ENCODE results near the gene TBRG4. TPM values are rescaled to one million over a fixed set of nuclear protein-coding genes. Genes with fewer than 3 reads are reported as not detected.

TBRG4 gene
- total and polyA plus RNA-seq, 4 donors: 14.4 to 41.8 (median 38.2) TPM

- ATAC-seq (ENCODE audit: low FRiP score): no peak
- Histone ChIP-seq H3K36me3 (ENCODE audit: control insufficient read depth in 1 of 2, insufficient read depth in 2 of 2, low read length in 1 of 2) (peaks cover 0 to 5% of the 10 kb centered on the region in 2 donors), H3K4me3 (ENCODE audit: low read length in 2 of 2) (no peak overlapping the region), H3K4me1 (ENCODE audit: control insufficient read depth in 1 of 2, insufficient read depth in 2 of 2, low read length in 2 of 2) (no peaks in the 10 kb centered on the region), H3K27me3 (ENCODE audit: control insufficient read depth in 1 of 2, insufficient read depth in 2 of 2, low read length in 1 of 2) (no peaks in the 10 kb centered on the region), H3K9me3 (ENCODE audit: control insufficient read depth, low read length) (no peaks in the 10 kb centered on the region), H3K27ac (ENCODE audit: low read depth in 1 of 2, low read length in 2 of 2) (no peak overlapping the region)
- DNase-seq: peak in 1 of 2 donors; percentile 34
- intact Hi-C loops (cut with DNase I): no loop called here
- WGBS, 2 donors: 66 to 77% methylated on average over 12 of the region's 12 CpGs
Observed at GRCh38 chr7:45065031-45065995, 46.2 kb downstream of the TBRG4 start.

DNA sequence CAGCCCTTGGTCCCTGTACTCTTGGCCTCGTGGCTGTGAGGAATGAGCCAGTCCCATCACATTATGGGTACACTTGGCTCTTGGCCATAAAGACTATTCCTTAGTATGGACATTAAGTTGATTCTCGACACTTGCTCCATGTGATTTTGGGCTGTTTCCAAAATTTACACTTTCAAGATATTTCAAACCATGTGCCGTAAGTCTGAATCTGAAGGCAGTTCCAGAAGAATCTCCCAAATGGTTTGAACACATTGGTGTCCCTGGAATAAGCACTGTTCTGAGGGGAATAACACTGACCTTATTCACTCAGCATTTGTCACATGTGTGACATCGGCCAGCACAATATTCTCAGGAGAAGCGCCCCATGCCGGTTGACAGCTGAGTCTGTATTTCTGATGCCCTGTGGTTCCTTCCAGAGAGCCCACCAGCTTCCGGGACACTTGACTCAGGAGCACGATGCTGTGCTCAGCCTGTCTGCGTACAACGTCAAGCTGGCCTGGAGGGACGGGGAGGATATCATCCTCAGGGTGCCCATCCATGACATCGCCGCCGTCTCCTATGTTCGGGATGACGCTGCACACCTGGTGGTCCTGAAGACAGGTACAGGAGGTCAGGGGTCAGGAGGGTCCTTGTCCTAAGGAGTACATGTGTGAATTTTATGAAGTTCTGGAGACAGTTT lies 47.3 kb downstream of the TBRG4 start:
- Histone ChIP-seq H3K4me1 (ENCODE audit: control insufficient read depth in 1 of 2, insufficient read depth in 2 of 2, low read length in 2 of 2) (no peaks in the 10 kb centered on the region), H3K4me3 (ENCODE audit: low read length in 2 of 2) (no peak overlapping the region), H3K27me3 (ENCODE audit: control insufficient read depth in 1 of 2, insufficient read depth in 2 of 2, low read length in 1 of 2) (no peaks in the 10 kb centered on the region), H3K27ac (ENCODE audit: low read depth in 1 of 2, low read length in 2 of 2) (no peak overlapping the region), H3K36me3 (ENCODE audit: control insufficient read depth in 1 of 2, insufficient read depth in 2 of 2, low read length in 1 of 2) (peaks cover 0 to 5% of the 10 kb centered on the region in 2 donors), H3K9me3 (ENCODE audit: control insufficient read depth, low read length) (no peaks in the 10 kb centered on the region)
- intact Hi-C loops (cut with DNase I): no loop called here
- no peak for ATAC-seq (ENCODE audit: low FRiP score)
- WGBS, 2 donors: 87 to 90% methylated on average over 16 of the region's 16 CpGs
- DNase-seq: peak in 1 of 2 donors; percentile 64

DNA sequence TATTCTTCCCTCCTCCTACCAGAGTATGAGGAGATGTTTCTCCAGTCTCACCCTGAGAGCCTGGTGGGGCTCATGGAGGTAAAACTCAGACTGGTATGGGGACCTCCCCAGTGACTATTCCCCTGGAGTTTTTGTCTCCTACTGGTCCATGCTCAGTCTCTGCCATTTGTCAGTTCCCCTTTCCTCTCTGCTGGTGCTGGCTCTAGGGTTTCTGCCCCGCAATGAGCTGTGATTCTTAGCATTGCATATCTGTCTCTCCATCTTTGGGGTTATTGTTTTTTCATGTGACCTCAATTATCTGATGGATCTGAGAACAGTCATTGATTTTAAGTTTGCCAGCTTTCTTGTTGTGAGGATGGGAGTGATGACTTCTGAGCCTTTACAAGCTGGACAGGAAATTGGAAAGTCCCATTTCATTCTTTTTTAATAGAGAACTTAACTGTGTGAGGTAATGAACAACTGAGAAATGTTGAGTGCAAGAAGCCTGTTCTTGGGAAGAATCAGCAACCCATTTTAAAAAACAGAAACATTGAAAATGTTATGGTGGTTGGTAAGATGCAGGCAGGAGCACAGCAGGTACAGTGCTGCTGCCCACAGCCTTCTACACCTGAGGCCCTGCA lies 49.6 kb downstream of the TBRG4 start:
- peaks cover 0 to 2% of the 10 kb centered on the region in 2 donors for H3K36me3 ChIP-seq (ENCODE audit: control insufficient read depth in 1 of 2, insufficient read depth in 2 of 2, low read length in 1 of 2)
- no peak for ATAC-seq (ENCODE audit: low FRiP score)
- peak in 1 of 2 donors; percentile 20 for DNase-seq

GRCh38 chr7:45061352-45061751 lies 50.1 kb downstream of the TBRG4 start:
- no peaks in the 10 kb centered on the region for H3K9me3 ChIP-seq (ENCODE audit: control insufficient read depth, low read length)
- 97 to 100% methylated on average over 2 of the region's 2 CpGs for WGBS, 2 donors
- no peaks in the 10 kb centered on the region for H3K27me3 ChIP-seq (ENCODE audit: control insufficient read depth in 1 of 2, insufficient read depth in 2 of 2, low read length in 1 of 2)
- no peak overlapping the region for H3K27ac ChIP-seq (ENCODE audit: low read depth in 1 of 2, low read length in 2 of 2)
- H3K36me3 ChIP-seq (ENCODE audit: control insufficient read depth in 1 of 2, insufficient read depth in 2 of 2, low read length in 1 of 2): peaks cover 0 to 2% of the 10 kb centered on the region in 2 donors
- no peaks in the 10 kb centered on the region for H3K4me1 ChIP-seq (ENCODE audit: control insufficient read depth in 1 of 2, insufficient read depth in 2 of 2, low read length in 2 of 2)
- ATAC-seq (ENCODE audit: low FRiP score): no peak
- DNase-seq: peak in 1 of 2 donors; percentile 21
- intact Hi-C loops (cut with DNase I): no loop called here
- no peak overlapping the region for H3K4me3 ChIP-seq (ENCODE audit: low read length in 2 of 2)

More for the DNA sequence above, 49.6 kb downstream of the TBRG4 start:
- Histone ChIP-seq H3K27ac (ENCODE audit: low read depth in 1 of 2, low read length in 2 of 2) (no peak overlapping the region), H3K9me3 (ENCODE audit: control insufficient read depth, low read length) (no peaks in the 10 kb centered on the region), H3K4me3 (ENCODE audit: low read length in 2 of 2) (no peak overlapping the region), H3K27me3 (ENCODE audit: control insufficient read depth in 1 of 2, insufficient read depth in 2 of 2, low read length in 1 of 2) (no peaks in the 10 kb centered on the region), H3K4me1 (ENCODE audit: control insufficient read depth in 1 of 2, insufficient read depth in 2 of 2, low read length in 2 of 2) (no peaks in the 10 kb centered on the region)
- intact Hi-C loops (cut with DNase I): no loop called here
- WGBS, 2 donors: 92 to 96% methylated on average over 1 of the region's 1 CpG

DNA sequence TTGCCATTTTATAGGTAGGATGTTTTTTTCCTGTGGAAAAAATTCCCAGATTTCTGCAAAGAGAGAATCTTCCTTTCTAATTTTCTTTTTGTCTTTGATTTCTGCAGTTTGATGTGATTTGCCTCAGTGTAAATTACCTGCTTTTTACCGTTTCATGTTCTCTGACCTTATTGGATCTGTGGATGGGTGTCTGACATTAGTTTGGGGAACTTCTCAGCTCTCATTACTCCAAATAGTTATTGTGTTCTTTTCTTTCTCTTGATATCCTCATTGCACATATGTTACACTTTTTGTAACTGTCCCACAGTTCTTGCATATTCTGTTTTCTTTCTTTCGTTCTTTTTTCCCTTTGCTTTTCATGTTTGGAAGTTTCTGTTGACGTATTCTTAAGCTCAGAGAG lies 51.2 kb downstream of the TBRG4 start:
- DNase-seq (no peak), ATAC-seq (ENCODE audit: low FRiP score) (no peak)
- no peaks in the 10 kb centered on the region for H3K4me1 ChIP-seq (ENCODE audit: control insufficient read depth in 1 of 2, insufficient read depth in 2 of 2, low read length in 2 of 2)
- H3K27me3 ChIP-seq (ENCODE audit: control insufficient read depth in 1 of 2, insufficient read depth in 2 of 2, low read length in 1 of 2): no peaks in the 10 kb centered on the region
- no peaks in the 10 kb centered on the region for H3K9me3 ChIP-seq (ENCODE audit: control insufficient read depth, low read length)
- H3K36me3 ChIP-seq (ENCODE audit: control insufficient read depth in 1 of 2, insufficient read depth in 2 of 2, low read length in 1 of 2): no peaks in the 10 kb centered on the region
- H3K4me3 ChIP-seq (ENCODE audit: low read length in 2 of 2): no peak overlapping the region
- 92 to 95% methylated on average over 3 of the region's 3 CpGs for whole genome bisulfite sequencing, 2 donors
- intact Hi-C loops (cut with DNase I): no loop called here
- no peak overlapping the region for H3K27ac ChIP-seq (ENCODE audit: low read depth in 1 of 2, low read length in 2 of 2)

DNA sequence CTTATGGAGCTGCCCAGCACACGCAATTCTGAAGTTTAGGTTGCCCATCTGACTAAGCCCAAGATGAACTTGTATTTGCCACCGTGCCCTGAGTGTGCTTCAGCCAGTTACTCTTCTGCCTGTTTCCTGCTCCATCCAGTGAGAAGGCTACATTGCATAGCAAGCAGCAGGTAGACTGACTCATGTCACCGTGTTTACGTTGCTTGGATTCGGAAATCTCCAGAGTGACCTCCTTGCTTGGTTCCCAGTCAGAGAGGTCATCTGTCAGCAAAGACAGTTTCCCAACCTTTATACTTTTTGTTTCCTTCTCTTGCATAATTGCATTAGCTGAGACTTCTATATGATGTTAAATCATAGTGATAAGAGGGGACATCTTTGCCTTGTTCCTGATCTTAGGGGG lies 53.6 kb downstream of the TBRG4 start:
- 93% methylated on average over 5 of the region's 5 CpGs for WGBS, 2 donors
- Histone ChIP-seq H3K36me3 (ENCODE audit: control insufficient read depth in 1 of 2, insufficient read depth in 2 of 2, low read length in 1 of 2) (no peaks in the 10 kb centered on the region), H3K27me3 (ENCODE audit: control insufficient read depth in 1 of 2, insufficient read depth in 2 of 2, low read length in 1 of 2) (no peaks in the 10 kb centered on the region), H3K9me3 (ENCODE audit: control insufficient read depth, low read length) (no peaks in the 10 kb centered on the region), H3K4me3 (ENCODE audit: low read length in 2 of 2) (no peak overlapping the region), H3K4me1 (ENCODE audit: control insufficient read depth in 1 of 2, insufficient read depth in 2 of 2, low read length in 2 of 2) (no peaks in the 10 kb centered on the region), H3K27ac (ENCODE audit: low read depth in 1 of 2, low read length in 2 of 2) (no peak overlapping the region)
- ATAC-seq (ENCODE audit: low FRiP score): no peak
- no peak for DNase-seq
- intact Hi-C loops (cut with DNase I): no loop called here

DNA sequence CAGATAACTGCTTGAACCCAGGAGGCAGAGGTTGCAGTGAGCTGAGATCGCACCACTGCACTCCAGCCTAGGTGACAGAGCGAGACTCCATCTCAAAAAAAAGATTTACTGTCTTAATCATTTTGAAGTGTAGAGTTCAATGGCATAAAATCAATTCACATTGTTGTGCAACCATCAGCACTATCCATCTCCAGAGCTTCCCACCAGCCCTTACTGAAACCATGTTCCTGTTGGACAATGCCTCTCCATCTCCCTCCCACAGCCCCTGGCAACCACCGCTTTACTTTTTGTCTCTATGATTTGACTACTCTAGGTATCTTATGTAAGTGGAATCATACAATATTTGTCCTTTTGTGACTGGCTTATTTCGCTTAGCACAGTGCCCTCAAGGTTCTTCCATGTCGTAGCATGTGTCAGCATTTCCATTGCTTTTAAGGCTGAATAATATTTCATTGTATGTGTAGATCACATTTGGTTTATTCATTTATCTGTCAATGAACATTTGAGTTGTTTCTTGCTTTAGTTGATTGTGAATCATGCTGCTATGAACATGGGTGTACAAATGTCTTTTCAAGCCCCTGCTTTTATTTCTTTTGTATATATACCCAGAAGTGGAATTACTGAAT lies 55.8 kb downstream of the TBRG4 start:
- WGBS, 2 donors: 97 to 98% methylated on average over 5 of the region's 5 CpGs
- no peak overlapping the region for H3K27ac ChIP-seq (ENCODE audit: low read depth in 1 of 2, low read length in 2 of 2)
- no peak overlapping the region for H3K4me3 ChIP-seq (ENCODE audit: low read length in 2 of 2)
- intact Hi-C loops (cut with DNase I): no loop called here
- DNase-seq (no peak), ATAC-seq (ENCODE audit: low FRiP score) (no peak)
- no peaks in the 10 kb centered on the region for H3K36me3 ChIP-seq (ENCODE audit: control insufficient read depth in 1 of 2, insufficient read depth in 2 of 2, low read length in 1 of 2)
- no peaks in the 10 kb centered on the region for H3K9me3 ChIP-seq (ENCODE audit: control insufficient read depth, low read length)
- no peaks in the 10 kb centered on the region for H3K27me3 ChIP-seq (ENCODE audit: control insufficient read depth in 1 of 2, insufficient read depth in 2 of 2, low read length in 1 of 2)
- H3K4me1 ChIP-seq (ENCODE audit: control insufficient read depth in 1 of 2, insufficient read depth in 2 of 2, low read length in 2 of 2): no peaks in the 10 kb centered on the region

DNA sequence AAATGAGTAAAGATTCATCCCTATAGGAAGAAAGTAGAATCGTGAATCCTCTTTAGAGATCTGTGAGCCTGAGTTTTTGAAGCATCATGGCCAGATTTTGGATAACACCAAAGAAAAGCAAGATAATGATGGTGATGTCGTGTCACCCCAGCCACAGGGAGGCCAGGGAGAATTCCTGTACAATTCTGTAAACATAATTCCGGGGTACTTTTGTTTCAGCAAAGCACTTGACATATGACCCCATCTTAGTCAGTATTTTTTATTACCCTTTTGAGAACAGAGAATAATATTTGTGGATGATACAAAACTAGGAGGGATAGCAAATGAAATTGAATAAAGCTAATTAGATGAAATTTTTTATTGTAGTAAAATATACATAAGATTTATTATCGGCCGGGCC lies 56.5 kb downstream of the TBRG4 start:
- intact Hi-C loops (cut with DNase I): no loop called here
- ATAC-seq (ENCODE audit: low FRiP score) (no peak), DNase-seq (no peak)
- no peak overlapping the region for H3K27ac ChIP-seq (ENCODE audit: low read depth in 1 of 2, low read length in 2 of 2)
- H3K4me3 ChIP-seq (ENCODE audit: low read length in 2 of 2): no peak overlapping the region
- no peaks in the 10 kb centered on the region for H3K36me3 ChIP-seq (ENCODE audit: control insufficient read depth in 1 of 2, insufficient read depth in 2 of 2, low read length in 1 of 2)
- WGBS, 2 donors: 73 to 81% methylated on average over 5 of the region's 5 CpGs
- no peaks in the 10 kb centered on the region for H3K9me3 ChIP-seq (ENCODE audit: control insufficient read depth, low read length)
- H3K27me3 ChIP-seq (ENCODE audit: control insufficient read depth in 1 of 2, insufficient read depth in 2 of 2, low read length in 1 of 2): no peaks in the 10 kb centered on the region
- H3K4me1 ChIP-seq (ENCODE audit: control insufficient read depth in 1 of 2, insufficient read depth in 2 of 2, low read length in 2 of 2): no peaks in the 10 kb centered on the region

Data from aorta (tissue), 5 donors.